HepG2 (cell line): ENCODE measurements around the gene NOCT. TPM values are rescaled to one million over a fixed set of nuclear protein-coding genes. Genes with fewer than 3 reads are reported as not detected.
A peak's percentile ranks its signal among the peaks of the same experiment; 100 is the strongest.

ENCODE experiments used
- EEA1 ChIP-seq: sonication (generic); formaldehyde crosslinking; IDR thresholded peaks from 2 replicates; pipeline ENCODE4 v1.5.1; 2020; ENCODE audit warnings: mild to moderate bottlenecking, missing genetic modification reagents, borderline replicate concordance
- ETV6 ChIP-seq: sonication (generic); formaldehyde crosslinking; conservative IDR thresholded peaks from 2 replicates; pipeline ENCODE4 v1.4.0; 2020; ENCODE audit warnings: missing genetic modification reagents
- GTF3A ChIP-seq: sonication (generic); formaldehyde crosslinking; conservative IDR thresholded peaks from 2 replicates; pipeline ENCODE4 v1.4.0; 2020; ENCODE audit warnings: mild to moderate bottlenecking, missing genetic modification reagents
- HHEX ChIP-seq: IDR thresholded peaks from 2 replicates; pipeline ENCODE4 v1.6.1; 2016; ENCODE audit warnings: control low read depth
- HOXA9 ChIP-seq: sonication (generic); formaldehyde crosslinking; IDR thresholded peaks from 2 replicates; pipeline ENCODE4 v1.8.1; 2022; ENCODE audit warnings: missing genetic modification reagents, mild to moderate bottlenecking, moderate library complexity, borderline replicate concordance
- ISL2 ChIP-seq: sonication (generic); formaldehyde crosslinking; IDR thresholded peaks from 2 replicates; pipeline ENCODE4 v1.5.0; 2020; ENCODE audit warnings: missing genetic modification reagents
- KAT8 ChIP-seq: IDR thresholded peaks from 2 replicates; pipeline ENCODE4 v1.6.1; 2016; ENCODE audit warnings: missing genetic modification reagents, missing compliant biosample characterization
- KDM5B ChIP-seq: sonication (generic); formaldehyde crosslinking; IDR thresholded peaks from 2 replicates; pipeline ENCODE4 v1.4.0; 2020; ENCODE audit warnings: missing genetic modification reagents, mild to moderate bottlenecking, borderline replicate concordance
- NCOA1 ChIP-seq: sonication (generic); formaldehyde crosslinking; IDR thresholded peaks from 2 replicates; pipeline ENCODE4 v1.9.0; 2021; ENCODE audit warnings: missing genetic modification reagents
- NR3C1 ChIP-seq: sonication (generic); formaldehyde crosslinking; IDR thresholded peaks from 2 replicates; pipeline ENCODE4 v1.4.0; 2020; ENCODE audit warnings: missing genetic modification reagents
- PATZ1 ChIP-seq: sonication (generic); formaldehyde crosslinking; IDR thresholded peaks from 2 replicates; pipeline ENCODE4 v1.4.0; 2020; ENCODE audit warnings: missing genetic modification reagents
- PHF5A ChIP-seq: IDR thresholded peaks from one replicate; pipeline ENCODE4 v1.6.1; 2018; ENCODE audit warnings: low read depth, missing genetic modification reagents; ENCODE audit not compliant: unreplicated experiment
- POGZ ChIP-seq: sonication (generic); formaldehyde crosslinking; IDR thresholded peaks from 2 replicates; pipeline ENCODE4 v1.4.0; 2020; ENCODE audit warnings: mild to moderate bottlenecking, missing genetic modification reagents
- PPARG ChIP-seq: conservative IDR thresholded peaks from 2 replicates; pipeline ENCODE4 v1.6.1; 2016; ENCODE audit warnings: missing biosample characterization, missing genetic modification reagents
- PRDM4 ChIP-seq: sonication (generic); formaldehyde crosslinking; IDR thresholded peaks from 2 replicates; pipeline ENCODE4 v1.9.0; 2021; ENCODE audit warnings: missing genetic modification reagents, borderline replicate concordance
- SOX6 ChIP-seq, 2 experiments: fragments of 450-650 bp in 1 of 2; sonication (generic) in 1 of 2; formaldehyde crosslinking in 1 of 2; IDR thresholded peaks; 2 replicates each; pipeline versions ENCODE4 v1.4.0 to v1.6.1; 2017 to 2020; ENCODE audit warnings: antibody characterized with exemption in 1 of 2, mild to moderate bottlenecking in 1 of 2, missing genetic modification reagents in 1 of 2
- polyA plus RNA-seq, 8 experiments: library from polyadenylated mRNA; depleted of rRNA in 3 of 8; stranded (reverse) in 7 of 8; unstranded in 1 of 8; fragments of >200 nt; fragmentation: Illumina TruSeq in 4 of 8; extraction: Trizol in 4 of 8; gene quantifications; 2 replicates each; pipeline versions ENCODE4 v1.2.1 to v1.2.3, GENCODE V29; 2011 to 2016; ENCODE audit warnings: low read depth in 4 of 8, missing spikeins in 1 of 8, mixed read lengths in 1 of 8; ENCODE audit not compliant: insufficient read depth in 1 of 8
- total RNA-seq, 5 experiments: library from RNA; depleted of rRNA; stranded (reverse); fragments of >200 nt; fragmentation: Illumina TruSeq; extraction: Trizol; gene quantifications; 2 replicates each; pipeline ENCODE4 v1.2.3, GENCODE V29; 2016; ENCODE audit warnings: low read depth in 1 of 5
- TF ChIP-seq, protein P1 (sequence below): sonication (generic); formaldehyde crosslinking; IDR thresholded peaks from 2 replicates; pipeline ENCODE4 v1.8.0; 2022; ENCODE audit warnings: missing genetic modification reagents, mild to moderate bottlenecking, moderate library complexity, borderline replicate concordance
- TF ChIP-seq, protein P2 (sequence below): IDR thresholded peaks from 2 replicates; pipeline ENCODE4 v1.6.1; 2016
- TF ChIP-seq, protein P3 (sequence below): sonication (generic); formaldehyde crosslinking; IDR thresholded peaks from 2 replicates; pipeline ENCODE4 v1.5.1; 2020; ENCODE audit warnings: missing genetic modification reagents, mild to moderate bottlenecking, borderline replicate concordance

The NOCT gene
- total and polyA plus RNA-seq, 2 of the 13 experiments (the other 11 are each of a cell fraction or from before 2014, with no cell fraction given) = 3.6 to 13.1 TPM

GRCh38 chr4:139083956-139084803 is 68.6 kb downstream of the NOCT start (continued):
- TF ChIP-seq NR3C1 (CRISPR knock-in tag) (no peak), POGZ (CRISPR knock-in tag) (peak; percentile 90), KDM5B (peak; percentile 51; the same call in 1 of the 2 replicates), NCOA1 (CRISPR knock-in tag) (0 out of 2 replicates have a peak, but pooled peaks have one; percentile 64), KAT8 (CRISPR knock-in tag) (peak; percentile 44; the same call in 1 of the 2 replicates), HOXA9 (CRISPR knock-in tag) (peak; percentile 64; the same call in 1 of the 2 replicates), GTF3A (no peak), ISL2 (CRISPR knock-in tag) (0 out of 2 replicates have a peak, but pooled peaks have one; percentile 5), PATZ1 (CRISPR knock-in tag) (peak; percentile 39; the same call in 1 of the 2 replicates), PRDM4 (CRISPR knock-in tag) (no peak), HHEX (CRISPR knock-in tag) (no peak), PPARG (CRISPR knock-in tag) (no peak), ETV6 (peak; percentile 85; the same call in 1 of the 2 replicates), EEA1 (CRISPR knock-in tag) (peak; percentile 55; the same call in 1 of the 2 replicates), PHF5A (CRISPR knock-in tag) (peak; percentile 55), SOX6 (IDR thresholded peaks at IDR 0.05) (no peak), SOX6 (CRISPR knock-in tag; IDR thresholded peaks at IDR 0.05) (peak; percentile 46; the same call in 1 of the 2 replicates)
- TF ChIP-seq, protein P1, sequence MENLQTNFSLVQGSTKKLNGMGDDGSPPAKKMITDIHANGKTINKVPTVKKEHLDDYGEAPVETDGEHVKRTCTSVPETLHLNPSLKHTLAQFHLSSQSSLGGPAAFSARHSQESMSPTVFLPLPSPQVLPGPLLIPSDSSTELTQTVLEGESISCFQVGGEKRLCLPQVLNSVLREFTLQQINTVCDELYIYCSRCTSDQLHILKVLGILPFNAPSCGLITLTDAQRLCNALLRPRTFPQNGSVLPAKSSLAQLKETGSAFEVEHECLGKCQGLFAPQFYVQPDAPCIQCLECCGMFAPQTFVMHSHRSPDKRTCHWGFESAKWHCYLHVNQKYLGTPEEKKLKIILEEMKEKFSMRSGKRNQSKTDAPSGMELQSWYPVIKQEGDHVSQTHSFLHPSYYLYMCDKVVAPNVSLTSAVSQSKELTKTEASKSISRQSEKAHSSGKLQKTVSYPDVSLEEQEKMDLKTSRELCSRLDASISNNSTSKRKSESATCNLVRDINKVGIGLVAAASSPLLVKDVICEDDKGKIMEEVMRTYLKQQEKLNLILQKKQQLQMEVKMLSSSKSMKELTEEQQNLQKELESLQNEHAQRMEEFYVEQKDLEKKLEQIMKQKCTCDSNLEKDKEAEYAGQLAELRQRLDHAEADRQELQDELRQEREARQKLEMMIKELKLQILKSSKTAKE (CRISPR knock-in tag) = no peak
- TF ChIP-seq, protein P2, sequence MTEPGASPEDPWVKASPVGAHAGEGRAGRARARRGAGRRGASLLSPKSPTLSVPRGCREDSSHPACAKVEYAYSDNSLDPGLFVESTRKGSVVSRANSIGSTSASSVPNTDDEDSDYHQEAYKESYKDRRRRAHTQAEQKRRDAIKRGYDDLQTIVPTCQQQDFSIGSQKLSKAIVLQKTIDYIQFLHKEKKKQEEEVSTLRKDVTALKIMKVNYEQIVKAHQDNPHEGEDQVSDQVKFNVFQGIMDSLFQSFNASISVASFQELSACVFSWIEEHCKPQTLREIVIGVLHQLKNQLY = no peak
- TF ChIP-seq, protein P3, sequence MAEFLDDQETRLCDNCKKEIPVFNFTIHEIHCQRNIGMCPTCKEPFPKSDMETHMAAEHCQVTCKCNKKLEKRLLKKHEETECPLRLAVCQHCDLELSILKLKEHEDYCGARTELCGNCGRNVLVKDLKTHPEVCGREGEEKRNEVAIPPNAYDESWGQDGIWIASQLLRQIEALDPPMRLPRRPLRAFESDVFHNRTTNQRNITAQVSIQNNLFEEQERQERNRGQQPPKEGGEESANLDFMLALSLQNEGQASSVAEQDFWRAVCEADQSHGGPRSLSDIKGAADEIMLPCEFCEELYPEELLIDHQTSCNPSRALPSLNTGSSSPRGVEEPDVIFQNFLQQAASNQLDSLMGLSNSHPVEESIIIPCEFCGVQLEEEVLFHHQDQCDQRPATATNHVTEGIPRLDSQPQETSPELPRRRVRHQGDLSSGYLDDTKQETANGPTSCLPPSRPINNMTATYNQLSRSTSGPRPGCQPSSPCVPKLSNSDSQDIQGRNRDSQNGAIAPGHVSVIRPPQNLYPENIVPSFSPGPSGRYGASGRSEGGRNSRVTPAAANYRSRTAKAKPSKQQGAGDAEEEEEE (CRISPR knock-in tag) = 0 out of 2 replicates have a peak, but pooled peaks have one; percentile 86
